ENCODE results near the gene KRT14. TPM values are rescaled to one million over a fixed set of nuclear protein-coding genes. Genes with fewer than 3 reads are reported as not detected.
"Not testable (repeated sequence)": the region's sequence is repeated elsewhere in the genome, so short reads cannot be mapped to it uniquely, and the experiment has no call there.

KRT14 gene
- polyA plus RNA-seq, 1 experiment = 0.11 TPM

DNA sequence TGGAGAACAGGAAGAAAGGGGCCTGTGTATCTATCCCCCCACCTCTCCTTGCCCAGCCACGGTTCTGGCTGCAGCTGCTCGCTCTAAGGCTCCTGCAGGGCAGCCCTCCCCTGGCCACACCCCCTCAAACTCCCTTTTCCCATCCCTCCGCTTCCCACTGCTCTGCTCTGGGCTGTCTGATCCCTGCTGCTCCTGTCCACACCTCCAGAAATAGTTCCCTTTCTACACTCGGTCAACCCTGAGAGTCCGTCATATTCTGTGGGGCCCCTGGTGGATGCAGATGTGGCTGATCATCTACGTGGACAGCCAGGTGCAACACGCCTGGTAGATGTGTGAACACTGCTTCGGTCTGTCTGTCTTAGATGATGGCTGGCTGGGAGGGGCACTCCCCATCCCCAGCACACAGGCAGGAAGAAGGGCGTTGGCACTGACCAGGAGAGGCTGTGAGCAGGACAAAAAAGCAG is 39.3 kb downstream of the KRT14 start:
- H3K4me3 ChIP-seq (ENCODE audit: low read depth, low read length) = no peak overlapping the region
- ChIA-PET CTCF (interaction anchor here (0.7 to 14.4 kb wide), 23 partner anchors 12 to 740 kb away, joined by 3 to 343 read pairs (median 10); no protein-coding TSS in a partner anchor), POLR2A (interaction anchor here (0.5 to 1.2 kb wide), 6 partner anchors 9 to 1126 kb away, joined by 3 to 12 read pairs (median 4); no protein-coding TSS in a partner anchor)
- TF ChIP-seq, protein P1, sequence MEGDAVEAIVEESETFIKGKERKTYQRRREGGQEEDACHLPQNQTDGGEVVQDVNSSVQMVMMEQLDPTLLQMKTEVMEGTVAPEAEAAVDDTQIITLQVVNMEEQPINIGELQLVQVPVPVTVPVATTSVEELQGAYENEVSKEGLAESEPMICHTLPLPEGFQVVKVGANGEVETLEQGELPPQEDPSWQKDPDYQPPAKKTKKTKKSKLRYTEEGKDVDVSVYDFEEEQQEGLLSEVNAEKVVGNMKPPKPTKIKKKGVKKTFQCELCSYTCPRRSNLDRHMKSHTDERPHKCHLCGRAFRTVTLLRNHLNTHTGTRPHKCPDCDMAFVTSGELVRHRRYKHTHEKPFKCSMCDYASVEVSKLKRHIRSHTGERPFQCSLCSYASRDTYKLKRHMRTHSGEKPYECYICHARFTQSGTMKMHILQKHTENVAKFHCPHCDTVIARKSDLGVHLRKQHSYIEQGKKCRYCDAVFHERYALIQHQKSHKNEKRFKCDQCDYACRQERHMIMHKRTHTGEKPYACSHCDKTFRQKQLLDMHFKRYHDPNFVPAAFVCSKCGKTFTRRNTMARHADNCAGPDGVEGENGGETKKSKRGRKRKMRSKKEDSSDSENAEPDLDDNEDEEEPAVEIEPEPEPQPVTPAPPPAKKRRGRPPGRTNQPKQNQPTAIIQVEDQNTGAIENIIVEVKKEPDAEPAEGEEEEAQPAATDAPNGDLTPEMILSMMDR (IDR thresholded peaks at IDR 0.05; ENCODE audit: insufficient read depth, low read depth, low read length) = no peak
- no peaks in the 10 kb centered on the region for H3K27me3 ChIP-seq (ENCODE audit: control insufficient read depth, insufficient read depth, low read length)
- no peak for DNase-seq (ENCODE audit: low read depth)
- no peaks in the 10 kb centered on the region for H3K36me3 ChIP-seq (ENCODE audit: control insufficient read depth, insufficient read depth, low read length)

- TF ChIP-seq, protein P1 (IDR thresholded peaks at IDR 0.05; ENCODE audit: insufficient read depth, low read depth, low read length) = no peak
- no peaks in the 10 kb centered on the region for H3K27me3 ChIP-seq (ENCODE audit: control insufficient read depth, insufficient read depth, low read length)
- H3K36me3 ChIP-seq (ENCODE audit: control insufficient read depth, insufficient read depth, low read length) = no peaks in the 10 kb centered on the region
- H3K4me3 ChIP-seq (ENCODE audit: low read depth, low read length) = no peak overlapping the region
- ChIA-PET CTCF (interaction anchor here (2.8 to 14.4 kb wide), 4 partner anchors 12 to 224 kb away, joined by 10 to 343 read pairs (median 137); no protein-coding TSS in a partner anchor), POLR2A (no interaction called here)
- DNase-seq (ENCODE audit: low read depth) = no peak
Observed at GRCh38 chr17:41546819-41547218, 39.9 kb downstream of the KRT14 start.

- TF ChIP-seq, protein P1 (IDR thresholded peaks at IDR 0.05; ENCODE audit: insufficient read depth, low read depth, low read length) = no peak
- POLR2A ChIA-PET = no interaction called here
- no peaks in the 10 kb centered on the region for H3K27me3 ChIP-seq (ENCODE audit: control insufficient read depth, insufficient read depth, low read length)
- H3K4me3 ChIP-seq (ENCODE audit: low read depth, low read length) = no peak overlapping the region
- H3K36me3 ChIP-seq (ENCODE audit: control insufficient read depth, insufficient read depth, low read length) = no peaks in the 10 kb centered on the region
- CTCF ChIA-PET = interaction anchor here (10.5 kb wide), 1 partner anchor 118 kb away, joined by 243 read pairs; no protein-coding TSS in a partner anchor
- no peak for DNase-seq (ENCODE audit: low read depth)
Observed at GRCh38 chr17:41545829-41546410, 40.8 kb downstream of the KRT14 start.

- no peaks in the 10 kb centered on the region for H3K27me3 ChIP-seq (ENCODE audit: control insufficient read depth, insufficient read depth, low read length)
- POLR2A ChIA-PET = no interaction called here
- no peak overlapping the region for H3K4me3 ChIP-seq (ENCODE audit: low read depth, low read length)
Observed at GRCh38 chr17:41544935-41545334, 41.8 kb downstream of the KRT14 start.

GRCh38 chr17:41544491-41544892 is 42.2 kb downstream of the KRT14 start:
- Histone ChIP-seq H3K27me3 (ENCODE audit: control insufficient read depth, insufficient read depth, low read length) (no peaks in the 10 kb centered on the region), H3K36me3 (ENCODE audit: control insufficient read depth, insufficient read depth, low read length) (no peaks in the 10 kb centered on the region), H3K4me3 (ENCODE audit: low read depth, low read length) (no peak overlapping the region)
- ChIA-PET POLR2A (no interaction called here), CTCF (interaction anchor here (0.8 to 1.3 kb wide), 6 partner anchors 14 to 688 kb away, joined by 3 to 7 read pairs (median 4); no protein-coding TSS in a partner anchor)
- TF ChIP-seq, protein P1 (IDR thresholded peaks at IDR 0.05; ENCODE audit: insufficient read depth, low read depth, low read length) = no peak
- no peak for DNase-seq (ENCODE audit: low read depth)

More at GRCh38 chr17:41544935-41545334, 41.8 kb downstream of the KRT14 start:
- H3K36me3 ChIP-seq (ENCODE audit: control insufficient read depth, insufficient read depth, low read length) = no peaks in the 10 kb centered on the region
- TF ChIP-seq, protein P1 (IDR thresholded peaks at IDR 0.05; ENCODE audit: insufficient read depth, low read depth, low read length) = no peak
- no peak for DNase-seq (ENCODE audit: low read depth)
- CTCF ChIA-PET = interaction anchor here (0.8 to 1.3 kb wide), 6 partner anchors 14 to 688 kb away, joined by 3 to 7 read pairs (median 4); no protein-coding TSS in a partner anchor

DNA sequence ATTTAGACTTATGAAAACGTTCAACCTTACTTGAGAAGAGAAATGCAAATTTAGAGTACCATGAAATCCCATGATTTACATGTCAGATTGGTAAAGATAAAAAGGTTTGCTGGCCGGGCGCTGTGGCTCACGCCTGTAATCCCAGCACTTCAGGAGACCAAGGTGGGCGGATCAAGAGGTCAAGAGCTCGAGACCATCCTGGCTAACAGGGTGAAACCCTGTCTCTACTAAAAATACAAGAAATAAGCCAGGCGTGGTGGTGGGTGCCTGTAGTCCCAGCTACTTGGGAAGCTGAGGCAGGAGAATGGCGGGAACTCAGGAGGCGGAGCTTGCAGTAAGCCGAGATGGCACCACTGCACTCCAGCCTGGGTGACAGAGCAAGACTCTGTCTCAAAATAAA is 43.9 kb downstream of the KRT14 start:
- POLR2A ChIA-PET = not testable (repeated sequence)

More for the DNA sequence above, 43.9 kb downstream of the KRT14 start:
- not testable (repeated sequence) for H3K4me3 ChIP-seq (ENCODE audit: low read depth, low read length); H3K27me3 ChIP-seq (ENCODE audit: control insufficient read depth, insufficient read depth, low read length); DNase-seq (ENCODE audit: low read depth); H3K36me3 ChIP-seq (ENCODE audit: control insufficient read depth, insufficient read depth, low read length)
- CTCF ChIA-PET = interaction anchor here (0.6 to 1.3 kb wide), 3 partner anchors 9 to 469 kb away, joined by 3 to 4 read pairs (median 4); no protein-coding TSS in a partner anchor
